Stimulated activated CD4-positive, alpha-beta T cell treated with anti-CD3 and anti-CD28 coated beads, Interleukin-4, amount 100 ng/mL, for 48 hours (primary cell): ENCODE data around the gene AP3S2.

Experiments used
- DNase-seq, 2 donors: peaks; one replicate each; pipeline ENCODE4 v3.0.0-alpha.2; 2020; ENCODE audit warnings: low read depth in 2 of 2

Gene AP3S2

GRCh38 chr15:89814112-89814742 is 79.6 kb downstream of the AP3S2 start:
- no peak for DNase-seq

- no peak for DNase-seq
Measured at GRCh38 chr15:89813381-89814111, 80.2 kb downstream of the AP3S2 start.

- no peak for DNase-seq
Measured at GRCh38 chr15:89812847-89813320, 80.9 kb downstream of the AP3S2 start.

- no peak for DNase-seq
Measured at GRCh38 chr15:89812011-89812846, 81.6 kb downstream of the AP3S2 start.

- no peak for DNase-seq
Measured at GRCh38 chr15:89810837-89811236, 83.0 kb downstream of the AP3S2 start.

GRCh38 chr15:89809787-89810148 is 84.0 kb downstream of the AP3S2 start:
- DNase-seq, result no peak

- no peak for DNase-seq
Measured at GRCh38 chr15:89809093-89809786, 84.6 kb downstream of the AP3S2 start.

- DNase-seq, result no peak
Measured at GRCh38 chr15:89808160-89808870, 85.5 kb downstream of the AP3S2 start.

- no peak for DNase-seq
Measured at GRCh38 chr15:89807689-89808088, 86.1 kb downstream of the AP3S2 start.

- no peak for DNase-seq
Measured at GRCh38 chr15:89806559-89807550, 86.9 kb downstream of the AP3S2 start.

GRCh38 chr15:89806210-89806558 is 87.6 kb downstream of the AP3S2 start:
- DNase-seq, result no peak

- no peak for DNase-seq
Measured at GRCh38 chr15:89805241-89806209, 88.3 kb downstream of the AP3S2 start.

- DNase-seq, result no peak
Measured at GRCh38 chr15:89803941-89804800, 89.6 kb downstream of the AP3S2 start.

- DNase-seq, result no peak
Measured at GRCh38 chr15:89802986-89803824, 90.6 kb downstream of the AP3S2 start.

- no peak for DNase-seq
Measured at GRCh38 chr15:89802231-89802928, 91.4 kb downstream of the AP3S2 start.

GRCh38 chr15:89801471-89802195 is 92.2 kb downstream of the AP3S2 start:
- no peak for DNase-seq
